ENCODE results near the gene RHPN2. TPM values are rescaled to one million over a fixed set of nuclear protein-coding genes. Genes with fewer than 3 reads are reported as not detected.
"Not testable (repeated sequence)": the region's sequence is repeated elsewhere in the genome, so short reads cannot be mapped to it uniquely, and the experiment has no call there.

Gene RHPN2
- total and polyA plus RNA-seq, 2 experiments from 2014 or later, result 15.7 to 29.6 TPM

DNA sequence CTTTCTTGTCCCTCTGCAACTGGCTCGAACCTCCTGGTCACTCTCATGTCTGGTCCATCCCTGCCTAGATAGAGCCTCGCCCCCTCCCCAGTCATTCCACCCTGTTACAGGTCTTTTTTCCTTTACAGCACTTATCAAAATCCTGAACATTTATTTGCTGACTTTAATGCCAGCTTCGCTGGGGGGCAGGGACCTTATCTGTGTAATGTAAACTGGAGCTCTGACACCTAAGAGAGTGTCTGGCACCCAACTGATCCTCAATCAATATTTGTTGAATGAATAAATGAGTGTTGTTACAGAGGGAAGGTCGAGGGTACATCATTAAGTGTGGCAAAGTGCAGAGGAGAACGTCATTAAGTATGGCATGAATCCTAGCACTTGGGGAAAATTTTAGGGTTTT is 76.0 kb downstream of the RHPN2 start (continued):
- TF ChIP-seq NANOG (IDR thresholded peaks at IDR 0.05; ENCODE audit: borderline replicate concordance) (no peak), EZH2 (IDR thresholded peaks at IDR 0.05; ENCODE audit: low read depth, unreplicated experiment) (no peak), CTCF (conservative IDR thresholded peaks at IDR 0.05; ENCODE audit: low read depth in 2 of 2) (no peak), ZNF331 (CRISPR knock-in tag; IDR thresholded peaks at IDR 0.05; ENCODE audit: low read depth) (no peak)

- not testable (repeated sequence) for H3K27ac Mint-ChIP-seq; H3K9me2 ChIP-seq (ENCODE audit: insufficient read depth); H3K4me1 Mint-ChIP-seq; H3K27ac ChIP-seq (ENCODE audit: low read depth); H2AFZ ChIP-seq; H3K79me2 ChIP-seq (replicated peaks; ENCODE audit: insufficient read depth); H3K4me2 ChIP-seq; H3K27me3 Mint-ChIP-seq (ENCODE audit: insufficient read depth, low read depth, poor library complexity); H4K20me1 ChIP-seq (replicated peaks; ENCODE audit: insufficient read depth); H3F3A ChIP-seq (replicated peaks; ENCODE audit: low read depth); H3K4me3 Mint-ChIP-seq; H3K4me1 ChIP-seq (ENCODE audit: insufficient read depth); H3K9me3 Mint-ChIP-seq; ATAC-seq; H3K36me3 ChIP-seq (ENCODE audit: insufficient read depth); H3K27me3 ChIP-seq (ENCODE audit: insufficient read depth); DNase-seq (ENCODE audit: low spot score); H3K4me3 ChIP-seq
- H3K36me3 Mint-ChIP-seq (ENCODE audit: low read depth), result peaks cover 39% of the 10 kb centered on the region
Observed at GRCh38 chr19:32988254-32988653, 76.4 kb downstream of the RHPN2 start.

DNA sequence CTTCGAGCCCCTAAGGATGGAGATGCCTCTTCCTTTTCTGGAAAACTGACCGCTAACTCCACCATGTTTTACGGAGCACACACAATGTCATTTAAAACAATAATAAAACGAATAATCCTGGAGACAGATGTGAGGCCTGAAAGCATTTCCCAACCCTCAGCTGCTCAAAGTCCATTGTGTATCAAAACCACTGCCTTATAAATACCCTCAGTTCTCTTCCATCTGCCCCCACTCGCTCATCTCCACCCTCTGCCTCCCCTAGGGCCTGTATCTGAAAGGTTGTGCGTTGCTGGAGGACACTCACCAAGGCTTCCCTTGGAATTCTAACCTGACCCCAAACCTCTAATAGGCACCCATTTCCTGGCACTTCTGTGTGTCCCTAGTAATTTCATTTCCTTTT is 82.2 kb downstream of the RHPN2 start:
- not testable (repeated sequence) for H3K4me1 Mint-ChIP-seq

GRCh38 chr19:32979807-32980206 is 84.9 kb downstream of the RHPN2 start:
- H3F3A ChIP-seq (replicated peaks; ENCODE audit: low read depth); H3K4me2 ChIP-seq; H3K9me2 ChIP-seq (ENCODE audit: insufficient read depth); H3K9me3 Mint-ChIP-seq; H3K27me3 Mint-ChIP-seq (ENCODE audit: insufficient read depth, low read depth, poor library complexity); H3K79me2 ChIP-seq (replicated peaks; ENCODE audit: insufficient read depth); H3K4me3 Mint-ChIP-seq; H3K4me1 ChIP-seq (ENCODE audit: insufficient read depth); H3K27me3 ChIP-seq (ENCODE audit: insufficient read depth); H2AFZ ChIP-seq; H3K27ac ChIP-seq (ENCODE audit: low read depth); H3K36me3 ChIP-seq (ENCODE audit: insufficient read depth); H3K4me3 ChIP-seq; H3K4me1 Mint-ChIP-seq; ATAC-seq; H4K20me1 ChIP-seq (replicated peaks; ENCODE audit: insufficient read depth); H3K27ac Mint-ChIP-seq; DNase-seq (ENCODE audit: low spot score): not testable (repeated sequence)
- H3K36me3 Mint-ChIP-seq (ENCODE audit: low read depth), result peaks cover 51% of the 10 kb centered on the region

More for the DNA sequence above, 82.2 kb downstream of the RHPN2 start:
- H4K20me1 ChIP-seq (replicated peaks; ENCODE audit: insufficient read depth); H3K36me3 ChIP-seq (ENCODE audit: insufficient read depth); H3K4me3 Mint-ChIP-seq; H3K9me3 Mint-ChIP-seq; DNase-seq (ENCODE audit: low spot score); ATAC-seq; H3K27ac Mint-ChIP-seq; H3K4me2 ChIP-seq; H3K27me3 ChIP-seq (ENCODE audit: insufficient read depth); H3F3A ChIP-seq (replicated peaks; ENCODE audit: low read depth); H3K27ac ChIP-seq (ENCODE audit: low read depth); H3K79me2 ChIP-seq (replicated peaks; ENCODE audit: insufficient read depth); H3K4me1 ChIP-seq (ENCODE audit: insufficient read depth); H3K4me3 ChIP-seq; H3K27me3 Mint-ChIP-seq (ENCODE audit: insufficient read depth, low read depth, poor library complexity); H3K9me2 ChIP-seq (ENCODE audit: insufficient read depth); H2AFZ ChIP-seq: not testable (repeated sequence)
- peaks cover 46% of the 10 kb centered on the region for H3K36me3 Mint-ChIP-seq (ENCODE audit: low read depth)

GRCh38 chr19:32977813-32978212 is 86.9 kb downstream of the RHPN2 start:
- not testable (repeated sequence) for H3K4me3 Mint-ChIP-seq; H3K27ac ChIP-seq (ENCODE audit: low read depth); H2AFZ ChIP-seq; H3K36me3 ChIP-seq (ENCODE audit: insufficient read depth); H3K27ac Mint-ChIP-seq; ATAC-seq; H3K27me3 Mint-ChIP-seq (ENCODE audit: insufficient read depth, low read depth, poor library complexity); H3K27me3 ChIP-seq (ENCODE audit: insufficient read depth); H3K79me2 ChIP-seq (replicated peaks; ENCODE audit: insufficient read depth); H4K20me1 ChIP-seq (replicated peaks; ENCODE audit: insufficient read depth); H3K9me3 Mint-ChIP-seq; H3K9me2 ChIP-seq (ENCODE audit: insufficient read depth); H3F3A ChIP-seq (replicated peaks; ENCODE audit: low read depth); H3K4me3 ChIP-seq; H3K4me1 Mint-ChIP-seq; DNase-seq (ENCODE audit: low spot score); H3K4me1 ChIP-seq (ENCODE audit: insufficient read depth); H3K4me2 ChIP-seq
- H3K36me3 Mint-ChIP-seq (ENCODE audit: low read depth), result peaks cover 41% of the 10 kb centered on the region
